ENCODE results near the gene SF3B3. TPM values are rescaled to one million over a fixed set of nuclear protein-coding genes. Genes with fewer than 3 reads are reported as not detected.

The SF3B3 gene
- total RNA-seq, 2 donors from 2014 or later: 82.1 to 95.1 TPM

- H3K9me3 ChIP-seq: no peaks in the 10 kb centered on the region
- DNase-seq (ENCODE audit: low spot score): no peak
- no peak for TF ChIP-seq CTCF (IDR thresholded peaks at IDR 0.05)
- peaks cover 0 to 4% of the 10 kb centered on the region in 2 donors for H3K4me1 ChIP-seq
- H3K36me3 ChIP-seq: peaks cover 100% of the 10 kb centered on the region
- no peak overlapping the region for H3K27ac ChIP-seq
- H3K4me3 ChIP-seq: no peak overlapping the region
- no peaks in the 10 kb centered on the region for H3K27me3 ChIP-seq
Observed at GRCh38 chr16:70556063-70556462, 32.4 kb downstream of the SF3B3 start.

GRCh38 chr16:70561623-70562022, 38.0 kb downstream of the SF3B3 start:
- H3K27ac ChIP-seq: no peak overlapping the region

GRCh38 chr16:70563636-70564035, 40.0 kb downstream of the SF3B3 start:
- peaks cover 100% of the 10 kb centered on the region for H3K36me3 ChIP-seq

More at GRCh38 chr16:70561623-70562022, 38.0 kb downstream of the SF3B3 start:
- no peaks in the 10 kb centered on the region for H3K4me1 ChIP-seq
- H3K27me3 ChIP-seq: no peaks in the 10 kb centered on the region
- DNase-seq (ENCODE audit: low spot score): no peak
- H3K9me3 ChIP-seq: no peaks in the 10 kb centered on the region
- peaks cover 100% of the 10 kb centered on the region for H3K36me3 ChIP-seq
- H3K4me3 ChIP-seq: no peak overlapping the region
- TF ChIP-seq CTCF (IDR thresholded peaks at IDR 0.05): no peak

GRCh38 chr16:70565053-70565452, 41.4 kb downstream of the SF3B3 start:
- H3K27me3 ChIP-seq: no peaks in the 10 kb centered on the region
- no peak for TF ChIP-seq CTCF (IDR thresholded peaks at IDR 0.05)
- no peak overlapping the region for H3K27ac ChIP-seq
- no peaks in the 10 kb centered on the region for H3K4me1 ChIP-seq
- no peak overlapping the region for H3K4me3 ChIP-seq
- DNase-seq (ENCODE audit: low spot score): no peak
- H3K9me3 ChIP-seq: no peaks in the 10 kb centered on the region
- peaks cover 100% of the 10 kb centered on the region for H3K36me3 ChIP-seq

More at GRCh38 chr16:70563636-70564035, 40.0 kb downstream of the SF3B3 start:
- H3K9me3 ChIP-seq: no peaks in the 10 kb centered on the region
- no peaks in the 10 kb centered on the region for H3K4me1 ChIP-seq
- H3K27ac ChIP-seq: no peak overlapping the region
- H3K27me3 ChIP-seq: no peaks in the 10 kb centered on the region
- DNase-seq (ENCODE audit: low spot score): no peak
- no peak for TF ChIP-seq CTCF (IDR thresholded peaks at IDR 0.05)
- no peak overlapping the region for H3K4me3 ChIP-seq

GRCh38 chr16:70568601-70569237, 45.1 kb downstream of the SF3B3 start:
- H3K27me3 ChIP-seq: no peaks in the 10 kb centered on the region
- no peaks in the 10 kb centered on the region for H3K9me3 ChIP-seq
- H3K4me3 ChIP-seq: no peak overlapping the region
- no peak for TF ChIP-seq CTCF (IDR thresholded peaks at IDR 0.05)
- H3K27ac ChIP-seq: no peak overlapping the region
- H3K4me1 ChIP-seq: peaks cover 0 to 24% of the 10 kb centered on the region in 2 donors
- DNase-seq (ENCODE audit: low spot score): peak; percentile 50
- peaks cover 91% of the 10 kb centered on the region for H3K36me3 ChIP-seq

- Histone ChIP-seq H3K36me3 (peaks cover 81% of the 10 kb centered on the region), H3K4me1 (peaks cover 0 to 33% of the 10 kb centered on the region in 2 donors), H3K4me3 (no peak overlapping the region), H3K27ac (no peak overlapping the region), H3K27me3 (no peaks in the 10 kb centered on the region), H3K9me3 (no peaks in the 10 kb centered on the region)
- peak; percentile 40 for DNase-seq (ENCODE audit: low spot score)
- TF ChIP-seq CTCF (IDR thresholded peaks at IDR 0.05): no peak
Observed at GRCh38 chr16:70569752-70570151, 46.1 kb downstream of the SF3B3 start.
